UCSD-AML1 (cell line): ENCODE measurements around the gene ADAM12.

ENCODE experiments used
- DNase-seq: peaks from one replicate; lab custom pipeline; 2025; ENCODE audit not compliant: unreplicated experiment; lab: John Stamatoyannopoulos, UW

ADAM12 gene

GRCh38 chr10:126387931-126388911 is at the start of gene ADAM12:
TSS of gene ADAM12 (minus strand) at chr10:126388477. CDS start at chr10:126388145, 332 bp downstream.
- DNase-seq = no peak

GRCh38 chr10:126437635-126438406 is 49.5 kb upstream of the ADAM12 start:
- no peak for DNase-seq

- no peak for DNase-seq
These were observed 46.0 kb upstream of the ADAM12 start for GRCh38 chr10:126434235-126434634.

- DNase-seq = no peak
These were observed 45.1 kb upstream of the ADAM12 start for GRCh38 chr10:126433351-126433750.

- DNase-seq = no peak
These were observed 44.2 kb upstream of the ADAM12 start for GRCh38 chr10:126432507-126432906.

GRCh38 chr10:126431816-126432215 is 43.5 kb upstream of the ADAM12 start:
- no peak for DNase-seq

GRCh38 chr10:126430512-126430911 is 42.2 kb upstream of the ADAM12 start:
- DNase-seq = no peak

GRCh38 chr10:126429275-126429674 is 41.0 kb upstream of the ADAM12 start:
- no peak for DNase-seq

- DNase-seq = no peak
These were observed 37.3 kb upstream of the ADAM12 start for GRCh38 chr10:126425489-126426065.

- no peak for DNase-seq
These were observed 36.8 kb upstream of the ADAM12 start for GRCh38 chr10:126425032-126425431.

GRCh38 chr10:126423732-126424491 is 35.6 kb upstream of the ADAM12 start:
- DNase-seq = no peak

- DNase-seq = no peak
These were observed 34.3 kb upstream of the ADAM12 start for GRCh38 chr10:126422567-126422966.

- DNase-seq = no peak
These were observed 33.5 kb upstream of the ADAM12 start for GRCh38 chr10:126421756-126422256.

GRCh38 chr10:126420567-126421300 is 32.5 kb upstream of the ADAM12 start:
- no peak for DNase-seq

- no peak for DNase-seq
These were observed 29.0 kb upstream of the ADAM12 start for GRCh38 chr10:126417220-126417825.

- no peak for DNase-seq
These were observed 21.5 kb upstream of the ADAM12 start for GRCh38 chr10:126409821-126410220.

GRCh38 chr10:126408953-126409641 is 20.8 kb upstream of the ADAM12 start:
- DNase-seq = no peak

- DNase-seq = no peak
These were observed 19.6 kb upstream of the ADAM12 start for GRCh38 chr10:126407831-126408230.

- no peak for DNase-seq
These were observed 17.0 kb upstream of the ADAM12 start for GRCh38 chr10:126405239-126405775.
